H9 (cell line): ENCODE measurements around the gene TSPAN18. TPM values are rescaled to one million over a fixed set of nuclear protein-coding genes. Genes with fewer than 3 reads are reported as not detected.

Experiments
- DNase-seq: peaks from one replicate; pipeline ENCODE4 v3.0.0-alpha.2; 2017
- H2AFZ ChIP-seq: one replicate; pipeline ENCODE4 v1.6.1; 2013; ENCODE audit warnings: mild to moderate bottlenecking, low read length, control low read depth, moderate library complexity
- H2AK5ac ChIP-seq: 2 replicates; pipeline ENCODE4 v1.6.1; 2013; ENCODE audit warnings: low read length, control low read depth, mixed read lengths; ENCODE audit not compliant: insufficient read length
- H2BK120ac ChIP-seq: one replicate; pipeline ENCODE4 v1.6.1; 2013; ENCODE audit warnings: low read depth, mild to moderate bottlenecking, low read length, control low read depth, inconsistent platforms; ENCODE audit not compliant: poor library complexity, severe bottlenecking
- H2BK12ac ChIP-seq: 2 replicates; pipeline ENCODE4 v1.6.1; 2013; ENCODE audit warnings: low read length, control low read depth, mixed read lengths, low read depth; ENCODE audit not compliant: insufficient read length
- H2BK15ac ChIP-seq: 2 replicates; pipeline ENCODE4 v1.6.1; 2013; ENCODE audit warnings: low read depth, low read length, control low read depth
- H2BK20ac ChIP-seq: one replicate; pipeline ENCODE4 v1.6.1; 2013; ENCODE audit warnings: low read depth, mild to moderate bottlenecking, low read length, control low read depth, inconsistent platforms; ENCODE audit not compliant: poor library complexity, severe bottlenecking
- H2BK5ac ChIP-seq: 2 replicates; pipeline ENCODE4 v1.6.1; 2013; ENCODE audit warnings: low read length, control low read depth, mixed read lengths; ENCODE audit not compliant: insufficient read length
- H3K14ac ChIP-seq: 2 replicates; pipeline ENCODE4 v1.6.1; 2013; ENCODE audit warnings: low read length, control low read depth; ENCODE audit not compliant: insufficient read depth
- H3K18ac ChIP-seq: 2 replicates; pipeline ENCODE4 v1.6.1; 2013; ENCODE audit warnings: low read depth, mild to moderate bottlenecking, mixed read lengths, low read length, control low read depth; ENCODE audit not compliant: insufficient read length
- H3K23ac ChIP-seq: 2 replicates; pipeline ENCODE4 v1.6.1; 2013; ENCODE audit warnings: low read length, control low read depth, mixed read lengths, low read depth; ENCODE audit not compliant: insufficient read length
- H3K23me2 ChIP-seq: 2 replicates; pipeline ENCODE4 v1.6.1; 2013; ENCODE audit warnings: low read depth, mild to moderate bottlenecking, mixed read lengths, low read length, control low read depth; ENCODE audit not compliant: insufficient read length, poor library complexity, severe bottlenecking
- H3K27ac ChIP-seq: 2 replicates; pipeline ENCODE4 v1.5.1; 2013; ENCODE audit warnings: low read length, control low read depth, mixed read lengths, low read depth; ENCODE audit not compliant: insufficient read length
- H3K27me3 ChIP-seq: 2 replicates; pipeline ENCODE4 v1.6.1; 2013; ENCODE audit warnings: low read length, control low read depth, inconsistent platforms; ENCODE audit not compliant: insufficient read depth
- H3K4ac ChIP-seq: 2 replicates; pipeline ENCODE4 v1.6.1; 2013; ENCODE audit warnings: low read depth, mild to moderate bottlenecking, control low read depth, inconsistent platforms, low read length, moderate library complexity
- H3K4me1 ChIP-seq: 2 replicates; pipeline ENCODE4 v1.6.1; 2013; ENCODE audit warnings: low read length, control low read depth, inconsistent platforms; ENCODE audit not compliant: insufficient read depth
- H3K4me2 ChIP-seq: 2 replicates; pipeline ENCODE4 v1.6.1; 2013; ENCODE audit warnings: low read length, control low read depth, mixed read lengths; ENCODE audit not compliant: insufficient read length, insufficient read depth
- H3K56ac ChIP-seq: 2 replicates; pipeline ENCODE4 v1.6.1; 2013; ENCODE audit warnings: low read depth, mild to moderate bottlenecking, mixed read lengths, low read length, control low read depth; ENCODE audit not compliant: insufficient read length
- H3K79me1 ChIP-seq: 2 replicates; pipeline ENCODE4 v1.6.1; 2013; ENCODE audit warnings: low read depth, mild to moderate bottlenecking, moderate library complexity, low read length, control low read depth, inconsistent platforms; ENCODE audit not compliant: insufficient read depth, poor library complexity, severe bottlenecking
- H3K79me2 ChIP-seq: 2 replicates; pipeline ENCODE4 v1.6.1; 2013; ENCODE audit warnings: low read length, control low read depth, inconsistent platforms; ENCODE audit not compliant: insufficient read depth
- H3K9ac ChIP-seq: 2 replicates; pipeline ENCODE4 v1.6.1; 2013; ENCODE audit warnings: low read length, control low read depth, mixed read lengths; ENCODE audit not compliant: insufficient read length; ENCODE audit errors: extremely low read depth
- H3K9me3 ChIP-seq: one replicate; pipeline ENCODE4 v1.6.1; 2013; ENCODE audit warnings: low read depth, low read length, inconsistent platforms; ENCODE audit not compliant: control insufficient read depth
- H3T11ph ChIP-seq: one replicate; pipeline ENCODE4 v1.6.1; 2013; ENCODE audit warnings: mild to moderate bottlenecking, low read length, control low read depth, inconsistent platforms
- H4K20me1 ChIP-seq: one replicate; pipeline ENCODE4 v1.6.1; 2013; ENCODE audit not compliant: control insufficient read depth, insufficient read length, insufficient read depth
- H4K5ac ChIP-seq: 2 replicates; pipeline ENCODE4 v1.6.1; 2013; ENCODE audit warnings: low read depth, mild to moderate bottlenecking, mixed read lengths, low read length, control low read depth; ENCODE audit not compliant: insufficient read length
- H4K8ac ChIP-seq: replicated peaks from 2 replicates; pipeline ENCODE4 v1.6.1; 2013; ENCODE audit warnings: low read length, control low read depth, mixed read lengths, low read depth; ENCODE audit not compliant: insufficient read length
- H4K91ac ChIP-seq: 2 replicates; pipeline ENCODE4 v1.6.1; 2013; ENCODE audit warnings: low read depth, mild to moderate bottlenecking, moderate library complexity, mixed read lengths, low read length, control low read depth; ENCODE audit not compliant: insufficient read length
- H3K27ac Mint-ChIP-seq, 3 experiments: 2 replicates in 2 of 3; 3 replicates in 1 of 3; pipeline ENCODE4 v1.8.0; 2020 to 2021; ENCODE audit warnings: mixed read lengths in 3 of 3, mild to moderate bottlenecking in 1 of 3, moderate library complexity in 1 of 3
- H3K27me3 Mint-ChIP-seq: 2 replicates; pipeline ENCODE4 v1.8.0; 2021; ENCODE audit warnings: low read depth, mild to moderate bottlenecking, moderate library complexity, mixed read lengths
- H3K36me3 Mint-ChIP-seq, 3 experiments: 2 replicates in 2 of 3; 3 replicates in 1 of 3; pipeline ENCODE4 v1.8.0; 2020 to 2021; ENCODE audit warnings: low read depth in 3 of 3, mixed read lengths in 3 of 3; ENCODE audit not compliant: insufficient read depth in 1 of 3
- H3K4me1 Mint-ChIP-seq, 2 experiments: 2 replicates each; pipeline ENCODE4 v1.8.0; 2020; ENCODE audit warnings: mixed read lengths in 2 of 2
- H3K4me3 Mint-ChIP-seq, 2 experiments: 2 replicates in 1 of 2; 3 replicates in 1 of 2; pipeline ENCODE4 v1.8.0; 2020 to 2021; ENCODE audit warnings: mild to moderate bottlenecking in 2 of 2, mixed read lengths in 2 of 2, moderate library complexity in 1 of 2
- H3K9me3 Mint-ChIP-seq, 2 experiments: 2 replicates in 1 of 2; 3 replicates in 1 of 2; pipeline ENCODE4 v1.8.0; 2020; ENCODE audit warnings: mild to moderate bottlenecking in 2 of 2, mixed read lengths in 2 of 2, moderate library complexity in 1 of 2
- WGBS: extraction: QIAGEN DNeasy Blood & Tissue Kit; methylation state at CpG from one replicate; pipeline ENCODE4 v1.1.7; 2013; ENCODE audit warnings: missing lambda C conversion rate, low lambda C conversion rate, mixed read lengths; ENCODE audit not compliant: insufficient read length; ENCODE audit errors: extremely low coverage; 5-methylcytosine and 5-hydroxymethylcytosine counted together
- total RNA-seq: library from RNA; stranded (reverse); gene quantifications from 2 replicates; pipeline ENCODE4 v1.2.1, GENCODE V29; 2021
- TF ChIP-seq, protein P1 (sequence below): fragments of 200-600 bp; sonication (generic); conservative IDR thresholded peaks from 3 replicates; pipeline ENCODE4 v1.8.0; 2021; ENCODE audit warnings: antibody characterized with exemption, mild to moderate bottlenecking

TSPAN18 gene
- total RNA-seq, 1 experiment from 2014 or later = 25.3 TPM

DNA sequence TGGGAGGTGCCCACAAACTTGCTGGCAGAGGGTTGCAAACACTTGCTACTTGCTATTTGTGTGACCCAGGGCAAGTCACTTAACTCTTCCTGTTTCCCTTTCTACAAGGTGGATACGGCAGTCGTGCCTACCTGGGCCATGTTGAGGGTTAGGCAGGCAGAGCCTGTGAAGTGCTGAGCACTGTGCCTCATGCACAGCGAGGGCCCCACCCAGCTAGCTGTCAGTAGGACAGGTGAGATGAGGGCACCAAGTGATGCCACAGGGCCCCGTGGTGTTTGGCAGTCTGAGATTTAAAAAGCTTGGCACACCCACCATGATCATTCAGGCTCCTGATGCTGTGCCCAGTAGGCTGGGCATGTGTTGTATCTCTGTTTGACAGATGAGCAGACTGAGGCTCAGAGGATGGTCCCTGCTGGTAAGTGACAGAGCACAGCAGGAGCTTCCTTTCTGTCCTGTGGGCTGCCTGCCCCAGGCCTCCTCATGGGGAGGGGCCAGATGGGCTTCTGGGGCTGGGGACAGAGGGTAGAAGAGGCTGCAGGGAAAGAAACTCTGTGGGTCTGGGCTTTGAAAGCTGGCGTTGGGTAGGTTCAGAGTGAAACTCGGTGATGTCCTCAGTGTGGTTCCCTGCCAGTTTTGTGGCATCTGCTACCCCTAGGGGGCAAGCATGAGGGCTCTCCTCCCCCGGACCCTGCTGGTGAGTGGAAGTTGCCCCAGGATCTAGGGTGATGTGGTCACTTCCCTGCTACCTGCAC, 59.3 kb downstream of the TSPAN18 start:
- DNase-seq = peak; percentile 55
- TF ChIP-seq, protein P1, sequence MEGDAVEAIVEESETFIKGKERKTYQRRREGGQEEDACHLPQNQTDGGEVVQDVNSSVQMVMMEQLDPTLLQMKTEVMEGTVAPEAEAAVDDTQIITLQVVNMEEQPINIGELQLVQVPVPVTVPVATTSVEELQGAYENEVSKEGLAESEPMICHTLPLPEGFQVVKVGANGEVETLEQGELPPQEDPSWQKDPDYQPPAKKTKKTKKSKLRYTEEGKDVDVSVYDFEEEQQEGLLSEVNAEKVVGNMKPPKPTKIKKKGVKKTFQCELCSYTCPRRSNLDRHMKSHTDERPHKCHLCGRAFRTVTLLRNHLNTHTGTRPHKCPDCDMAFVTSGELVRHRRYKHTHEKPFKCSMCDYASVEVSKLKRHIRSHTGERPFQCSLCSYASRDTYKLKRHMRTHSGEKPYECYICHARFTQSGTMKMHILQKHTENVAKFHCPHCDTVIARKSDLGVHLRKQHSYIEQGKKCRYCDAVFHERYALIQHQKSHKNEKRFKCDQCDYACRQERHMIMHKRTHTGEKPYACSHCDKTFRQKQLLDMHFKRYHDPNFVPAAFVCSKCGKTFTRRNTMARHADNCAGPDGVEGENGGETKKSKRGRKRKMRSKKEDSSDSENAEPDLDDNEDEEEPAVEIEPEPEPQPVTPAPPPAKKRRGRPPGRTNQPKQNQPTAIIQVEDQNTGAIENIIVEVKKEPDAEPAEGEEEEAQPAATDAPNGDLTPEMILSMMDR = peak; percentile 61
- Histone ChIP-seq H2BK120ac (no peak overlapping the region), H4K91ac (no peak overlapping the region), H3K4me1 (peaks cover 12% of the 10 kb centered on the region; the same call in 1 of the 2 replicates), H2BK15ac (no peak overlapping the region), H3K79me2 (no peaks in the 10 kb centered on the region), H3K27me3 (no peaks in the 10 kb centered on the region), H3K9me3 (no peaks in the 10 kb centered on the region), H3K27ac (no peak overlapping the region), H4K20me1 (no peaks in the 10 kb centered on the region), H2AK5ac (no peak overlapping the region), H2BK20ac (no peak overlapping the region), H2BK5ac (no peak overlapping the region), H3K14ac (no peak overlapping the region; the same call in 1 of the 2 replicates), H2AFZ (no peak overlapping the region), H4K8ac (no peak overlapping the region), H3K23me2 (no peaks in the 10 kb centered on the region), H4K5ac (no peak overlapping the region), H3K79me1 (no peaks in the 10 kb centered on the region), H3K18ac (no peak overlapping the region), H3T11ph (no peak overlapping the region), H3K23ac (no peak overlapping the region), H3K4me2 (peak overlapping the region; percentile 13), H3K9ac (no peak overlapping the region), H2BK12ac (no peak overlapping the region), H3K4ac (no peak overlapping the region), H3K56ac (no peak overlapping the region)
- H3K27ac Mint-ChIP-seq = peak overlapping the region in 1 of 3 experiments; percentile 85; a peak in 3 of 7 replicates
- WGBS = no CpG with 5 or more reads among the region's 7 CpGs
- H3K4me3 Mint-ChIP-seq = peak overlapping the region; percentile 24 to 38; a peak in 4 of 5 replicates
- H3K9me3 Mint-ChIP-seq = peaks cover 0 to 5% of the 10 kb centered on the region in 2 experiments; a peak in 1 of 5 replicates
- no peaks in the 10 kb centered on the region for H3K36me3 Mint-ChIP-seq
- H3K4me1 Mint-ChIP-seq = peaks cover 55 to 62% of the 10 kb centered on the region in 2 experiments
- H3K27me3 Mint-ChIP-seq = peaks cover 7% of the 10 kb centered on the region
